ENCODE results near the gene TBX5. TPM values are rescaled to one million over a fixed set of nuclear protein-coding genes. Genes with fewer than 3 reads are reported as not detected.

TBX5 gene
- total and polyA plus RNA-seq, 2 donors (not counting 1 experiment from before 2014, with no cell fraction given) = not detected

DNA sequence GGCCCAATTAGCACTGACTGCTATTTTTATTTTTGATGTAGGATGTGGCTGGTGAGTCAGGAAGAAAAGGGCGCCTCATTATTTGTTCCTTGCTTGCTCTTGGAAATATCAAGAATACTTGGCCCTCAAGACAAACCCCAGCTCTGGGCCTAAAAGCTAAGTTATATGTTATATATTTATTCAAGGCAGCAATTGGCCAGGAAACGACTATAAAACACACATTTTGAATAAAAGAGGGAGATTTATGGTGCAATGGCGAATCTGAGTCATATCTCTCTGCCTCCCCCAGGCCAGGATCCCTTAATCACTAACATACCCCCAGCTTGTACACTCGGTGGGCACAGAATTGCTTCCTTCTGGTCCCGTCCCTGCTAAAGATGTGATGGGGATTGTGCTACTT is 63.3 kb downstream of the TBX5 start:
- intact Hi-C loops (cut with micrococcal nuclease) = no loop called here
- ATAC-seq (ENCODE audit: low read depth) (no peak), DNase-seq (no peak)
- Histone ChIP-seq H3K9me3 (ENCODE audit: control extremely low read depth in 1 of 3, control insufficient read depth in 2 of 3, insufficient read depth in 1 of 3, low read length in 2 of 3) (no peaks in the 10 kb centered on the region), H2AFZ (ENCODE audit: insufficient read depth, low read depth, low read length, poor library complexity, severe bottlenecking) (no peak overlapping the region), H3K4me1 (ENCODE audit: control insufficient read depth in 2 of 2, insufficient read depth in 2 of 2, low read length in 2 of 2) (no peaks in the 10 kb centered on the region), H3K4me3 (ENCODE audit: control extremely low read depth in 1 of 5, extremely low read depth in 1 of 5, insufficient read depth in 1 of 5, low read depth in 2 of 5, low read length in 4 of 5) (no peak overlapping the region), H3K79me2 (ENCODE audit: control insufficient read depth, insufficient read depth, low read length) (no peaks in the 10 kb centered on the region), H3K36me3 (replicated peaks in 1 of 2; ENCODE audit: control extremely low read depth in 1 of 2, control insufficient read depth in 1 of 2, extremely low read depth in 1 of 2, insufficient read depth in 2 of 2, low read length in 1 of 2) (no peaks in the 10 kb centered on the region), H3K4me2 (replicated peaks; ENCODE audit: low read depth, low read length, poor library complexity, severe bottlenecking) (no peak overlapping the region), H3K9ac (ENCODE audit: low read length) (no peak overlapping the region), H3K27ac (ENCODE audit: low read length in 2 of 2) (no peak overlapping the region), H4K20me1 (ENCODE audit: control insufficient read depth, insufficient read depth, low read length, poor library complexity, severe bottlenecking) (no peaks in the 10 kb centered on the region), H3K27me3 (replicated peaks in 1 of 4; ENCODE audit: control extremely low read depth in 1 of 4, control insufficient read depth in 3 of 4, insufficient read depth in 4 of 4, low read length in 3 of 4) (no peaks in the 10 kb centered on the region)
- ChIA-PET POLR2A (no interaction called here), CTCF (no interaction called here)
- no peak overlapping the region for H3K4me3 Mint-ChIP-seq
- no peak overlapping the region for H3K27ac Mint-ChIP-seq
- no peaks in the 10 kb centered on the region for H3K9me3 Mint-ChIP-seq (ENCODE audit: insufficient read depth)
- H3K27me3 Mint-ChIP-seq = peaks cover 8% of the 10 kb centered on the region
- no CpG with 5 or more reads among the region's 5 CpGs for WGBS (ENCODE audit: insufficient coverage)
- no peak for TF ChIP-seq EZH2 (IDR thresholded peaks at IDR 0.05; ENCODE audit: borderline replicate concordance, insufficient read depth, low read depth, low read length, poor library complexity, severe bottlenecking)
- TF ChIP-seq, protein P1, sequence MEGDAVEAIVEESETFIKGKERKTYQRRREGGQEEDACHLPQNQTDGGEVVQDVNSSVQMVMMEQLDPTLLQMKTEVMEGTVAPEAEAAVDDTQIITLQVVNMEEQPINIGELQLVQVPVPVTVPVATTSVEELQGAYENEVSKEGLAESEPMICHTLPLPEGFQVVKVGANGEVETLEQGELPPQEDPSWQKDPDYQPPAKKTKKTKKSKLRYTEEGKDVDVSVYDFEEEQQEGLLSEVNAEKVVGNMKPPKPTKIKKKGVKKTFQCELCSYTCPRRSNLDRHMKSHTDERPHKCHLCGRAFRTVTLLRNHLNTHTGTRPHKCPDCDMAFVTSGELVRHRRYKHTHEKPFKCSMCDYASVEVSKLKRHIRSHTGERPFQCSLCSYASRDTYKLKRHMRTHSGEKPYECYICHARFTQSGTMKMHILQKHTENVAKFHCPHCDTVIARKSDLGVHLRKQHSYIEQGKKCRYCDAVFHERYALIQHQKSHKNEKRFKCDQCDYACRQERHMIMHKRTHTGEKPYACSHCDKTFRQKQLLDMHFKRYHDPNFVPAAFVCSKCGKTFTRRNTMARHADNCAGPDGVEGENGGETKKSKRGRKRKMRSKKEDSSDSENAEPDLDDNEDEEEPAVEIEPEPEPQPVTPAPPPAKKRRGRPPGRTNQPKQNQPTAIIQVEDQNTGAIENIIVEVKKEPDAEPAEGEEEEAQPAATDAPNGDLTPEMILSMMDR (IDR thresholded peaks at IDR 0.05) = no peak
- H3K4me1 Mint-ChIP-seq = no peaks in the 10 kb centered on the region

DNA sequence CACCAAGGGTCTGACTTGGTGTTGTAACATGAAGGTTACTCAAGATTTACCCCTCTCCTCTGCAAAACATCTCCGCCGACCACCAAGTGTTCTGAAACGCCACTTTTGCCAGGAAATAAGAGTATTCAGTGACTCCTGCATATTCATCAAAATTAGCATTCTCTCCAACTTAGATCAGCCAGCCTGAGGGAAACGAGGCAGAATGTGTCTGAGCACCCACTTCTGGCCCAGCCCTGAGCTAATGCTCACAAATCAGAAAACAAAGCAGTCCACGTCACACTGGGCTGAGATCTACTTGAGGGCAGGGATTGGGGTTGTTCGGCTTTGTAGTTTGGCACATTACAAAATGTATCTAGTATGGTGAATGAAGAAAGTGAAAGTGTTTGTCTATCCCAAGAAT is 64.3 kb downstream of the TBX5 start:
- Histone ChIP-seq H3K9ac (ENCODE audit: low read length) (no peak overlapping the region), H3K4me1 (ENCODE audit: control insufficient read depth in 2 of 2, insufficient read depth in 2 of 2, low read length in 2 of 2) (no peaks in the 10 kb centered on the region), H3K9me3 (ENCODE audit: control extremely low read depth in 1 of 3, control insufficient read depth in 2 of 3, insufficient read depth in 1 of 3, low read length in 2 of 3) (no peaks in the 10 kb centered on the region), H2AFZ (ENCODE audit: insufficient read depth, low read depth, low read length, poor library complexity, severe bottlenecking) (no peak overlapping the region), H3K4me3 (ENCODE audit: control extremely low read depth in 1 of 5, extremely low read depth in 1 of 5, insufficient read depth in 1 of 5, low read depth in 2 of 5, low read length in 4 of 5) (no peak overlapping the region), H4K20me1 (ENCODE audit: control insufficient read depth, insufficient read depth, low read length, poor library complexity, severe bottlenecking) (no peaks in the 10 kb centered on the region), H3K36me3 (replicated peaks in 1 of 2; ENCODE audit: control extremely low read depth in 1 of 2, control insufficient read depth in 1 of 2, extremely low read depth in 1 of 2, insufficient read depth in 2 of 2, low read length in 1 of 2) (no peaks in the 10 kb centered on the region), H3K27me3 (replicated peaks in 1 of 4; ENCODE audit: control extremely low read depth in 1 of 4, control insufficient read depth in 3 of 4, insufficient read depth in 4 of 4, low read length in 3 of 4) (no peaks in the 10 kb centered on the region), H3K79me2 (ENCODE audit: control insufficient read depth, insufficient read depth, low read length) (no peaks in the 10 kb centered on the region), H3K27ac (ENCODE audit: low read length in 2 of 2) (no peak overlapping the region), H3K4me2 (replicated peaks; ENCODE audit: low read depth, low read length, poor library complexity, severe bottlenecking) (no peak overlapping the region)
- DNase-seq (no peak), ATAC-seq (ENCODE audit: low read depth) (no peak)
- peaks cover 13% of the 10 kb centered on the region for H3K27me3 Mint-ChIP-seq
- 86% methylated on average over 5 of the region's 6 CpGs for WGBS (ENCODE audit: insufficient coverage)
- intact Hi-C loops (cut with micrococcal nuclease) = no loop called here
- TF ChIP-seq EZH2 (IDR thresholded peaks at IDR 0.05; ENCODE audit: borderline replicate concordance, insufficient read depth, low read depth, low read length, poor library complexity, severe bottlenecking) = no peak
- TF ChIP-seq, protein P1 (IDR thresholded peaks at IDR 0.05) = no peak
- no peaks in the 10 kb centered on the region for H3K9me3 Mint-ChIP-seq (ENCODE audit: insufficient read depth)
- H3K4me3 Mint-ChIP-seq = no peak overlapping the region
- ChIA-PET POLR2A (no interaction called here), CTCF (no interaction called here)
- no peaks in the 10 kb centered on the region for H3K4me1 Mint-ChIP-seq
- H3K27ac Mint-ChIP-seq = no peak overlapping the region

All from B cell (primary cell).